Loucy (cell line): ENCODE measurements around the gene LRRC37A2.
"Not testable (repeated sequence)": the region's sequence is repeated elsewhere in the genome, so short reads cannot be mapped to it uniquely, and the experiment has no call there.

Experiments used
- H2AFZ ChIP-seq: fragments of 200-600 bp; sonication (generic); 2 replicates; pipeline ENCODE4 v1.6.0; 2016; ENCODE audit warnings: antibody characterized with exemption, mild to moderate bottlenecking, low read length, moderate library complexity
- H3F3A ChIP-seq: fragments of 200-600 bp; 2 replicates; pipeline ENCODE4 v1.6.0; 2016; ENCODE audit warnings: antibody characterized with exemption, low read depth, mild to moderate bottlenecking
- H3K27me3 ChIP-seq: fragments of 200-600 bp; sonication (generic); 2 replicates; pipeline ENCODE4 v1.6.1; 2014; ENCODE audit warnings: low read length, mild to moderate bottlenecking; ENCODE audit not compliant: insufficient read depth, poor library complexity, severe bottlenecking
- H3K36me3 ChIP-seq: fragments of 200-600 bp; sonication (generic); 2 replicates; pipeline ENCODE4 v1.6.1; 2016; ENCODE audit warnings: low read length; ENCODE audit not compliant: insufficient read depth
- H3K4me1 ChIP-seq: fragments of 200-600 bp; sonication (generic); 2 replicates; pipeline ENCODE4 v1.5.1; 2014; ENCODE audit warnings: low read length, mild to moderate bottlenecking; ENCODE audit not compliant: insufficient read depth, poor library complexity, severe bottlenecking
- H3K4me2 ChIP-seq: fragments of 200-600 bp; sonication (generic); 2 replicates; pipeline ENCODE4 v1.6.0; 2014; ENCODE audit warnings: antibody characterized with exemption, low read length, low read depth, mild to moderate bottlenecking; ENCODE audit not compliant: poor library complexity, severe bottlenecking
- H3K4me3 ChIP-seq: fragments of 200-600 bp; sonication (generic); 2 replicates; pipeline ENCODE4 v1.5.1; 2014; ENCODE audit warnings: low read length, mild to moderate bottlenecking, mixed read lengths; ENCODE audit not compliant: poor library complexity, severe bottlenecking
- H3K79me2 ChIP-seq: fragments of 200-600 bp; sonication (generic); 2 replicates; pipeline ENCODE4 v1.6.1; 2014; ENCODE audit warnings: low read length; ENCODE audit not compliant: insufficient read depth
- H3K9ac ChIP-seq: fragments of 200-600 bp; sonication (generic); 2 replicates; pipeline ENCODE4 v1.6.0; 2014; ENCODE audit warnings: mild to moderate bottlenecking, low read depth, low read length, moderate library complexity; ENCODE audit not compliant: poor library complexity, severe bottlenecking
- H3K9me2 ChIP-seq: fragments of 200-600 bp; sonication (generic); replicated peaks from 2 replicates; pipeline ENCODE4 v1.6.1; 2016; ENCODE audit warnings: low read depth, low read length, mixed read lengths
- H3K9me3 ChIP-seq: fragments of 200-600 bp; sonication (generic); 2 replicates; pipeline ENCODE4 v1.6.1; 2014; ENCODE audit warnings: mild to moderate bottlenecking, antibody characterized with exemption, low read length, low read depth; ENCODE audit not compliant: insufficient read depth
- H4K20me1 ChIP-seq: fragments of 200-600 bp; sonication (generic); 2 replicates; pipeline ENCODE4 v1.6.0; 2014; ENCODE audit warnings: antibody characterized with exemption, low read length, mild to moderate bottlenecking; ENCODE audit not compliant: insufficient read depth, poor library complexity, severe bottlenecking

Gene LRRC37A2

DNA sequence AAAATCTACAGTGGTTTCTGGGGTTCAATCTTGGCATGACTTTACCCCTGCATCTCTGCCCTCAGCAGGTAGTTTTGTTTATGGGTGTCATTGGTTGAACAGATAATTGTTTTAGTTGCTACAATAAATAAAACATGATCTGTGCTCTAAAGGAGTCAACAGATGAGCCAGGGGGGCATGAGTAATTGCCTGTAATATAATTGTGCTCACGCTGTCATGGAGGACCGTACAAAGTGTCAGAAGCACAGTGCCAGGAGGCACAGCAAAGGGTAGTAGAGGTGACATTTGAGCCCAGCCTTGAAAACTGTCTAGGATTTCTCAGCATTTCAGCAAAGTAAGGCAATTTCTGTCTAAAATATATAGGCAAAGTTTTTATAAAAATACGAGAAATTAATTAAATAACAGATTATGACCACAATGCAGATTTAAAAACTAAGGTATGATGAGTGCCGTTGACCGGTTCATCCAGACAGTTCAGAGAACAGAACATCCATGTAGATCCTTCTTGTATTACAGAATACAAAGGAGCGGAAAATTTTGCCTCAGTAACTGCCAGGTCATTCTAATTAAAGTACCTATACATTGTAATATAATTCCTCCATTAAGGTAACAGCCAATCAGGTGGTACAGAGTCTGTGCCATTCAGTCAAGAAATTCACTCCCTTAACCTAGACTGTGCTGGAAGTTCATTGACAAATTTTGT, 12.7 kb upstream of the LRRC37A2 start:
- peaks cover 22% of the 10 kb centered on the region for H3K79me2 ChIP-seq

DNA sequence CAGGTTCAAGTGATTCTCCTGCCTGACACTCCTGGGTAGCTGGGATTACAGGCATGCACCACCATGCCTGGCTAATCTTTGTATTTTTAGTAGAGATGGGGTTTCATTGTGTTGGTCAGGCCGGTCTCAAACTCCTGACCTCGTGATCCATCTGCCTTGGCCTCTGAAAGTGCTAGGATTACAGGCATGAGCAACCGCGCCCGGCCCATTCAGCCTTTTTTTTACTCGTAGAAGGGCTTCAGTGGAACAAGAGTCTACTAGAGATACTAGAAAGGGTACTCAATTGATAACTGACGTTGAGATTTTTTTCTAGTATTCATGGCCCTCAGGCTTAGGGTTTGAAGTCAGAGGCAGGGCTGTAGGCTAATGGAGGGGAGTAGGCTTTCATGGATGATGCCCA, 6.4 kb upstream of the LRRC37A2 start:
- not testable (repeated sequence) for H4K20me1 ChIP-seq, H3K9me3 ChIP-seq, H3K4me3 ChIP-seq, H3K27me3 ChIP-seq, H3K36me3 ChIP-seq, H3K9me2 ChIP-seq, H3K4me2 ChIP-seq, H3K9ac ChIP-seq, H2AFZ ChIP-seq, H3F3A ChIP-seq, H3K4me1 ChIP-seq
- H3K79me2 ChIP-seq: peaks cover 17% of the 10 kb centered on the region

More for the DNA sequence above, 12.7 kb upstream of the LRRC37A2 start:
- H3K9ac ChIP-seq, H3K27me3 ChIP-seq, H3K9me3 ChIP-seq, H3K4me1 ChIP-seq, H3K9me2 ChIP-seq, H3F3A ChIP-seq, H4K20me1 ChIP-seq, H3K4me2 ChIP-seq, H3K36me3 ChIP-seq, H2AFZ ChIP-seq, H3K4me3 ChIP-seq: not testable (repeated sequence)

DNA sequence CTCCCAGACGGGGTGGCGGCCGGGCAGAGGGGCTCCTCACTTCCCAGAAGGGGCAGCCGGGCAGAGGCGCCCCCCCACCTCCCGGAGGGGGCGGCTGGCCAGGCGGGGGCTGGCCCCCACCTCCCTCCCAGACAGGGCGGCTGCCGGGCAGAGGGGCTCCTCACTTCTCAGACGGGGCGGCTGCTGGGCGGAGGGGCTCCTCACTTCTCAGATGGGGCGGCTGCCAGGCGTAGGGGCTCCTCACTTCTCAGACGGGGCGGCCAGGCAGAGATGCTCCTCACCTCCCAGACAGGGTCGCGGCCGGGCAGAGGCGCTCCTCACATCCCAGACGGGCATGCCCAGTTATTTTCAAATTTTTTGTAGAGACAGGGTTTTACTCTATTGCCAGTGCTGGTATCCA, 22.4 kb downstream of the LRRC37A2 start:
- H4K20me1 ChIP-seq, H3K27me3 ChIP-seq, H2AFZ ChIP-seq, H3K9ac ChIP-seq, H3K4me1 ChIP-seq, H3K4me2 ChIP-seq, H3K9me3 ChIP-seq, H3K36me3 ChIP-seq, H3K79me2 ChIP-seq, H3F3A ChIP-seq, H3K4me3 ChIP-seq, H3K9me2 ChIP-seq: not testable (repeated sequence)

DNA sequence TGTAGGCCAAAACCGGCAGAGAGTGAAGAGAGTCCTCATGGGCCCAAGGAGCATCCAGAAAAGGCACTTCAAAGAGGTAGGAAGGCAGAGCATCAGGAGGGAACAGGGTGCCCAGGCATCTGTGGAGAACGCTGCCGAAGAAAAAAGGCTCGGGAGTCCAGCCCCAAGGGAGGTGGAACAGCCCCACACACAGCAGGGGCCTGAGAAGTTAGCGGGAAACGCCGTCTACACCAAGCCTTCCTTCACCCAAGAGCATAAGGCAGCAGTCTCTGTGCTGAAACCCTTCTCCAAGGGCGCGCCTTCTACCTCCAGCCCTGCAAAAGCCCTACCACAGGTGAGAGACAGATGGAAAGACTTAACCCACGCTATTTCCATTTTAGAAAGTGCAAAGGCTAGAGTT, 36.3 kb downstream of the LRRC37A2 start:
- H3K9me2 ChIP-seq, H3K4me1 ChIP-seq, H3K9me3 ChIP-seq, H3K36me3 ChIP-seq, H3K9ac ChIP-seq, H3K4me2 ChIP-seq, H3K79me2 ChIP-seq, H3F3A ChIP-seq, H2AFZ ChIP-seq, H3K27me3 ChIP-seq, H4K20me1 ChIP-seq, H3K4me3 ChIP-seq: not testable (repeated sequence)

DNA sequence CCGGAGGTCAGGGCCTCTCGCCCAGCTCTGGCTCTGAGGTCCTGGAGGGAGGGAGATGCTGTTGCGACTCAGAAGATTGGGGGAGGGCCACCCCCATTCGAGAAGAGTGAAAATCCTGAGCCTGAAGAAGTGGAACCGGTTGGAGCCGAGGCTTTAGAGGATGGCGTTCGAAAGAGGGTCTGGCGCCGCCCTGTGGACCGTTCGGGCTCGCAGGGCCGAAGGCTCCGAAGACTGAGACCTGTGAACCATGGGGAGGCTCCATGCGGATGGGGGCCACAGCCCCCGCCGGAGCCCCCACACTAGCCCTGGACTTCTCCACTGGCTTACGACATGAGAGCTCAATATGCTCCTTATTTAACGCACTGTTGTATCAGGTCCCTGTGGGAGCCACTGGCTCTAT, 46.9 kb downstream of the LRRC37A2 start:
- H3K9me2 ChIP-seq, H2AFZ ChIP-seq, H3K27me3 ChIP-seq, H4K20me1 ChIP-seq, H3K4me3 ChIP-seq, H3K9me3 ChIP-seq, H3F3A ChIP-seq, H3K4me1 ChIP-seq, H3K9ac ChIP-seq, H3K36me3 ChIP-seq, H3K4me2 ChIP-seq, H3K79me2 ChIP-seq: not testable (repeated sequence)

DNA sequence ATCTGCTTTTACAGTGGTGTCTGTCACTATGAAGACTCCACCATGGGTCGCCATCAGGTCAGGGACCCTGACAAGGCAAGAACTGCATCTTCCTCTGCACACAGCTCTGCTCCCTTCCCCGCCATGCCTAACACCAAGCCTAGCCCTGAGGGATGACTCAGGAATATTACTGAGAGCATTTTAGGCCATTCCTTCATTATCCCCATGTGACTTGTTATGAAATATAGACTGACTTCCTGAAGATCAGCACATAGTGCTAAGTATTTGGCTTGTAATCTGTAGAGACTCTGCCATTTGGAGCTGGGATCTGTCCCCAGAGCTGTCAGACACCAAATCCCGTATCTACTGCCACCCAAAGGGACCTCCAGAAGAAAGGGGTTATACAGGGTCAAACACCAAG, 47.8 kb downstream of the LRRC37A2 start:
- H3K27me3 ChIP-seq, H3F3A ChIP-seq, H3K9me3 ChIP-seq, H3K79me2 ChIP-seq, H2AFZ ChIP-seq, H3K4me1 ChIP-seq, H4K20me1 ChIP-seq, H3K36me3 ChIP-seq, H3K9ac ChIP-seq, H3K9me2 ChIP-seq, H3K4me3 ChIP-seq, H3K4me2 ChIP-seq: not testable (repeated sequence)

DNA sequence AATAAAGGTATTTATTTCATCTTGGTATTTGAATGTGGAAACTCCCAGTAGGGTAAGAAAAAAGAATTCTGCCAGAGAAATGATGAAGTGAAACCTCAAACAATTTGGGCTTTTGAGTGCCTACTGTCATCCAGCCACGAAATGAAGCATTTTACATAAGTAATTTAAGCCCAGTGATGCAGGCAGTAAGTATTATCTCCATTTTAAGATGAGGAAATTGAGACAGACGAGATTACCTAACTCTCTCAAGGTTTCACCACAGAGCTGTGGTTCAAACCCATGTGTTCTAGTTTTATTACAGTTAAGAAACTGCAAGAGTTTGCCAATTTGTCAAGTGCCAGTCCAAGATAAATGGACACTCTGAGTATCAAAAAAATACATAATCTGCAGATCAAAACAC, 54.0 kb downstream of the LRRC37A2 start:
- H2AFZ ChIP-seq, H3K9me3 ChIP-seq, H3K4me3 ChIP-seq, H3K9ac ChIP-seq, H3K27me3 ChIP-seq, H3K79me2 ChIP-seq, H3K4me1 ChIP-seq, H3K9me2 ChIP-seq, H3K36me3 ChIP-seq, H4K20me1 ChIP-seq, H3F3A ChIP-seq, H3K4me2 ChIP-seq: not testable (repeated sequence)
